GM12864 (cell line): ENCODE data around the gene NSF.

Experiments
- DNase-seq: peaks from one replicate; pipeline ENCODE4 v3.0.0-alpha.2; 2011; ENCODE audit warnings: low read depth
- H3K4me3 ChIP-seq: 2 replicates; pipeline ENCODE4 v1.5.1; 2011; ENCODE audit warnings: mild to moderate bottlenecking, low read depth, low read length, control low read depth
- CTCF ChIP-seq: IDR thresholded peaks from 2 replicates; pipeline ENCODE4 v1.5.1; 2011; ENCODE audit warnings: low read depth, mild to moderate bottlenecking, moderate library complexity, low read length, control low read depth, inconsistent platforms; ENCODE audit errors: missing control alignments

NSF gene

GRCh38 chr17:46796524-46796923 is 206.1 kb downstream of the NSF start:
- no peak for DNase-seq

GRCh38 chr17:46796956-46797530 is 206.6 kb downstream of the NSF start:
- TF ChIP-seq CTCF: no peak
- DNase-seq: no peak
- H3K4me3 ChIP-seq: no peak overlapping the region

More at GRCh38 chr17:46796524-46796923, 206.1 kb downstream of the NSF start:
- no peak for TF ChIP-seq CTCF
- no peak overlapping the region for H3K4me3 ChIP-seq

GRCh38 chr17:46800573-46800972 is 210.1 kb downstream of the NSF start:
- no peak for DNase-seq
- no peak for TF ChIP-seq CTCF
- no peak overlapping the region for H3K4me3 ChIP-seq

GRCh38 chr17:46802800-46803199 is 212.3 kb downstream of the NSF start:
- H3K4me3 ChIP-seq: no peak overlapping the region
- DNase-seq: no peak
- no peak for TF ChIP-seq CTCF

- DNase-seq: no peak
- TF ChIP-seq CTCF: no peak
Observed at GRCh38 chr17:46803544-46803943, 213.1 kb downstream of the NSF start.

GRCh38 chr17:46805771-46806170 is 215.3 kb downstream of the NSF start:
- TF ChIP-seq CTCF: no peak
- DNase-seq: no peak
- no peak overlapping the region for H3K4me3 ChIP-seq

More at GRCh38 chr17:46803544-46803943, 213.1 kb downstream of the NSF start:
- H3K4me3 ChIP-seq: no peak overlapping the region
